GM12878 (cell line): ENCODE measurements around the gene RBM7. TPM values are rescaled to one million over a fixed set of nuclear protein-coding genes. Genes with fewer than 3 reads are reported as not detected.

Experiments used
- ATAC-seq: fragments of 200-7000 bp; cut with Tn5 transposase; 3 replicates; pipeline ENCODE4 v1.9.1; 2020; ENCODE audit warnings: mild to moderate bottlenecking, moderate library complexity
- BruUV-seq: library from RNA; stranded (reverse); fragments of 400-500 nt; replicated peaks from 2 replicates; lab custom pipeline; 2021; lab: Mats Ljungman, UMichigan
- CTCF ChIA-PET: fragments of 300-600 bp; sonication (Branson Sonifier 250); formaldehyde crosslinking; extraction: SDS; loops from one replicate; lab custom pipeline; 2021; ENCODE audit warnings: inconsistent platforms; lab: Yijun Ruan, JAX
- POLR2A ChIA-PET: fragments of 350-600 bp; formaldehyde crosslinking; extraction: SDS; loops from one replicate; lab custom pipeline; 2021; ENCODE audit warnings: inconsistent platforms; lab: Charles Lee
- RAD21 ChIA-PET: fragments of 300-600 bp; sonication (Branson Sonifier 250); formaldehyde crosslinking; loops from one replicate; lab custom pipeline; 2023; ENCODE audit warnings: antibody characterized with exemption; ENCODE audit not compliant: unreplicated experiment; lab: Charles Lee
- SMC1A ChIA-PET: fragments of 300-600 bp; sonication (Branson Sonifier 250); formaldehyde crosslinking; loops from one replicate; lab custom pipeline; 2023; ENCODE audit not compliant: unreplicated experiment, uncharacterized antibody; lab: Charles Lee
- DNase-seq: peaks from one replicate; pipeline ENCODE4 v3.0.0-alpha.2; 2011; ENCODE audit warnings: low read depth, low spot score
- FAIRE-seq: peaks from 3 replicates; lab custom pipeline; 2011; peaks lifted over from hg19 to GRCh38; lab: Jason Lieb, UNC
- H2AFZ ChIP-seq: 2 replicates; pipeline ENCODE4 v1.6.0; 2011; ENCODE audit warnings: low read depth, low read length, control low read depth; ENCODE audit not compliant: control insufficient read depth
- H3K27ac ChIP-seq: 2 replicates; pipeline ENCODE4 v1.5.1; 2011; ENCODE audit warnings: control low read depth; ENCODE audit not compliant: control insufficient read depth, insufficient read depth
- H3K27me3 ChIP-seq, 2 experiments: replicated peaks in 1 of 2; 2 replicates each; pipeline versions ENCODE4 v1.6.0 to v1.6.1; 2011; ENCODE audit warnings: low read length in 1 of 2; ENCODE audit not compliant: control insufficient read depth in 2 of 2, insufficient read depth in 2 of 2
- H3K36me3 ChIP-seq, 2 experiments: 2 replicates each; pipeline ENCODE4 v1.5.1; 2011; ENCODE audit warnings: low read length in 1 of 2; ENCODE audit not compliant: control insufficient read depth in 2 of 2, insufficient read depth in 2 of 2
- H3K4me1 ChIP-seq: 2 replicates; pipeline ENCODE4 v1.6.1; 2011; ENCODE audit warnings: mild to moderate bottlenecking, low read length, moderate library complexity, mixed read lengths; ENCODE audit not compliant: control insufficient read depth, insufficient read depth
- H3K4me2 ChIP-seq: 2 replicates; pipeline ENCODE4 v1.6.0; 2011; ENCODE audit warnings: control low read depth; ENCODE audit not compliant: control insufficient read depth, insufficient read depth
- H3K4me3 ChIP-seq: fragments of 200-600 bp; sonication (generic); 2 replicates; pipeline ENCODE4 v1.5.1; 2016
- H3K79me2 ChIP-seq: 2 replicates; pipeline ENCODE4 v1.6.0; 2011; ENCODE audit warnings: low read length; ENCODE audit not compliant: control insufficient read depth, insufficient read depth
- H3K9ac ChIP-seq: 2 replicates; pipeline ENCODE4 v1.8.0; 2011; ENCODE audit warnings: low read length, control low read depth, mixed read lengths; ENCODE audit not compliant: control insufficient read depth, insufficient read depth
- H3K9me3 ChIP-seq: replicated peaks from 3 replicates; pipeline ENCODE4 v1.5.1; 2011; ENCODE audit warnings: mild to moderate bottlenecking, low read length; ENCODE audit not compliant: control insufficient read depth, insufficient read depth
- H4K20me1 ChIP-seq: 2 replicates; pipeline ENCODE4 v1.6.0; 2011; ENCODE audit not compliant: control insufficient read depth, insufficient read depth
- CHD1 ChIP-seq: IDR thresholded peaks from 2 replicates; pipeline ENCODE4 v1.6.1; 2012; ENCODE audit warnings: low read depth, low read length, improper control_type of control experiment
- CREM ChIP-seq: IDR thresholded peaks from 2 replicates; pipeline ENCODE4 v1.6.1; 2014; ENCODE audit warnings: antibody characterized with exemption, low read depth
- ETV6 ChIP-seq, 2 experiments: fragments of 450-650 bp in 1 of 2; IDR thresholded peaks in 1 of 2; conservative IDR thresholded peaks in 1 of 2; 2 replicates each; pipeline ENCODE4 v1.6.1; 2014; ENCODE audit warnings: antibody characterized with exemption in 1 of 2, borderline replicate concordance in 1 of 2, low read depth in 1 of 2, mild to moderate bottlenecking in 1 of 2, moderate library complexity in 1 of 2
- FOXK2 ChIP-seq: fragments of 450-650 bp; IDR thresholded peaks from 2 replicates; pipeline ENCODE4 v1.6.1; 2017; ENCODE audit warnings: mild to moderate bottlenecking, moderate library complexity
- HDAC2 ChIP-seq: fragments of 200-600 bp; sonication (generic); IDR thresholded peaks from 2 replicates; pipeline ENCODE4 v1.6.1; 2017
- JUNB ChIP-seq: IDR thresholded peaks from 2 replicates; pipeline ENCODE4 v1.6.1; 2016; ENCODE audit warnings: antibody characterized with exemption, mild to moderate bottlenecking
- KLF5 ChIP-seq: fragments of 450-650 bp; IDR thresholded peaks from 2 replicates; pipeline ENCODE4 v1.6.1; 2014; ENCODE audit warnings: mild to moderate bottlenecking; ENCODE audit not compliant: partially characterized antibody
- POLR2AphosphoS5 ChIP-seq: IDR thresholded peaks from 2 replicates; pipeline ENCODE4 v1.6.1; 2011; ENCODE audit warnings: mild to moderate bottlenecking, low read length, inconsistent platforms
- RBBP5 ChIP-seq: fragments of 200-600 bp; sonication (generic); conservative IDR thresholded peaks from 2 replicates; pipeline ENCODE4 v1.6.1; 2016
- RCOR1 ChIP-seq: conservative IDR thresholded peaks from 2 replicates; pipeline ENCODE4 v1.6.1; 2012; ENCODE audit warnings: low read depth, low read length, improper control_type of control experiment
- STAT1 ChIP-seq: fragments of 450-650 bp; conservative IDR thresholded peaks from 2 replicates; pipeline ENCODE4 v1.6.1; 2014; ENCODE audit warnings: antibody characterized with exemption, mild to moderate bottlenecking
- WGBS: methylation state at CpG from one replicate; pipeline ENCODE4 v1.1.6; 2016; ENCODE audit warnings: low lambda C conversion rate; ENCODE audit not compliant: insufficient replicate concordance, insufficient coverage; ENCODE audit errors: missing lambda C conversion rate; 5-methylcytosine and 5-hydroxymethylcytosine counted together
- in situ Hi-C: fragments of 300-500 bp; cut with MboI; formaldehyde crosslinking; loops from 9 replicates; pipeline ENCODE4 v1.14.3; 2018; ENCODE audit warnings: mixed read lengths
- intact Hi-C: fragments of 100-400 bp; cut with micrococcal nuclease; formaldehyde crosslinking; loops from one replicate; pipeline ENCODE4 v1.14.2; 2022; ENCODE audit not compliant: unreplicated experiment
- polyA plus RNA-seq, 11 experiments: library from polyadenylated mRNA; depleted of rRNA in 4 of 11; unstranded in 6 of 11; stranded (reverse) in 5 of 11; fragments of >200 nt; fragmentation: Nextera tagmentation in 4 of 11; fragmentation: Illumina TruSeq in 1 of 11; extraction: Ambion mirVana in 4 of 11; extraction: Trizol in 1 of 11; gene quantifications; 1 replicate in 1 of 11; 2 replicates in 10 of 11; pipeline versions ENCODE4 v1.2.1 to v1.2.3, GENCODE V29; 2011 to 2016; ENCODE audit warnings: inconsistent platforms in 2 of 11, missing spikeins in 2 of 11, low read depth in 1 of 11
- total RNA-seq, 4 experiments: library from RNA; depleted of rRNA in 3 of 4; stranded (reverse); fragments of >200 nt in 3 of 4; fragmentation: Illumina TruSeq in 1 of 4; extraction: Trizol in 1 of 4; gene quantifications; 2 replicates each; pipeline versions ENCODE4 v1.2.1 to v1.2.3, GENCODE V29; 2013 to 2021
- TF ChIP-seq, protein P1 (sequence below): fragments of 450-650 bp; IDR thresholded peaks from 2 replicates; pipeline ENCODE4 v1.6.1; 2017; ENCODE audit warnings: antibody characterized with exemption, mild to moderate bottlenecking, moderate library complexity
- TF ChIP-seq, protein P2 (sequence below): fragments of 450-650 bp; IDR thresholded peaks from 2 replicates; pipeline ENCODE4 v1.6.1; 2017; ENCODE audit warnings: borderline replicate concordance
- TF ChIP-seq, protein P3 (sequence below): IDR thresholded peaks from 2 replicates; pipeline ENCODE4 v1.6.1; 2012; ENCODE audit warnings: low read depth, low read length, improper control_type of control experiment

RBM7 gene
- total and polyA plus RNA-seq, 10 of the 15 experiments (the other 5 are each of a cell fraction or from before 2014, with no cell fraction given): 17.0 to 46.2 (median 26.0) TPM

DNA sequence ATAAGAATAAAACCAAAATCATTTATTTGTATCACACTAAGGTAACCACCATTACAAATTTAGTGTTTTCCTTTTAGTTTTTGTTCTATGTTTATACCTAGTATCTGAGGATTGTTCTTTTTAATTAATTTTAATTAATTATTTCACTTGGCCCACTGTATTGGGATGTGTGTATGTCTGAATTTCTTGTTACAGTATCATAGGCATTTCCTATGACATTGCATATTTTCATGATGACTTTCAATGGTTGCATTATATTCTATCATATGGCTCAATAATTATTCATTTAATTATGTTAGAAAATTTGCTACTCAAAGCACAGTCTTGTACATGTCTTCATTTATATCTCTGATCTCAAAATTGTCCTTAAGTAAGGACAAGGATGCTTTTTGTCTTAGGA is 41.1 kb upstream of the RBM7 start:
- Histone ChIP-seq H3K9ac (no peak overlapping the region), H4K20me1 (no peaks in the 10 kb centered on the region), H3K4me2 (no peak overlapping the region), H3K79me2 (no peaks in the 10 kb centered on the region), H3K27me3 (no peaks in the 10 kb centered on the region; a peak in 1 of 4 replicates), H3K36me3 (no peaks in the 10 kb centered on the region), H2AFZ (no peak overlapping the region), H3K27ac (no peak overlapping the region), H3K4me1 (no peaks in the 10 kb centered on the region), H3K4me3 (no peak overlapping the region), H3K9me3 (no peaks in the 10 kb centered on the region)
- intact Hi-C loops: no loop called here
- ChIA-PET SMC1A (no interaction called here), CTCF (no interaction called here), RAD21 (no interaction called here), POLR2A (no interaction called here)
- in situ Hi-C loops: no loop called here
- no TSS peak for BruUV-seq
- no peak for TF ChIP-seq FOXK2
- TF ChIP-seq, protein P1, sequence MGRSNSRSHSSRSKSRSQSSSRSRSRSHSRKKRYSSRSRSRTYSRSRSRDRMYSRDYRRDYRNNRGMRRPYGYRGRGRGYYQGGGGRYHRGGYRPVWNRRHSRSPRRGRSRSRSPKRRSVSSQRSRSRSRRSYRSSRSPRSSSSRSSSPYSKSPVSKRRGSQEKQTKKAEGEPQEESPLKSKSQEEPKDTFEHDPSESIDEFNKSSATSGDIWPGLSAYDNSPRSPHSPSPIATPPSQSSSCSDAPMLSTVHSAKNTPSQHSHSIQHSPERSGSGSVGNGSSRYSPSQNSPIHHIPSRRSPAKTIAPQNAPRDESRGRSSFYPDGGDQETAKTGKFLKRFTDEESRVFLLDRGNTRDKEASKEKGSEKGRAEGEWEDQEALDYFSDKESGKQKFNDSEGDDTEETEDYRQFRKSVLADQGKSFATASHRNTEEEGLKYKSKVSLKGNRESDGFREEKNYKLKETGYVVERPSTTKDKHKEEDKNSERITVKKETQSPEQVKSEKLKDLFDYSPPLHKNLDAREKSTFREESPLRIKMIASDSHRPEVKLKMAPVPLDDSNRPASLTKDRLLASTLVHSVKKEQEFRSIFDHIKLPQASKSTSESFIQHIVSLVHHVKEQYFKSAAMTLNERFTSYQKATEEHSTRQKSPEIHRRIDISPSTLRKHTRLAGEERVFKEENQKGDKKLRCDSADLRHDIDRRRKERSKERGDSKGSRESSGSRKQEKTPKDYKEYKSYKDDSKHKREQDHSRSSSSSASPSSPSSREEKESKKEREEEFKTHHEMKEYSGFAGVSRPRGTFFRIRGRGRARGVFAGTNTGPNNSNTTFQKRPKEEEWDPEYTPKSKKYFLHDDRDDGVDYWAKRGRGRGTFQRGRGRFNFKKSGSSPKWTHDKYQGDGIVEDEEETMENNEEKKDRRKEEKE: no peak
- TF ChIP-seq HDAC2: no peak
- TF ChIP-seq RCOR1: no peak
- DNase-seq (no peak), FAIRE-seq (no peak), ATAC-seq (no peak)

DNA sequence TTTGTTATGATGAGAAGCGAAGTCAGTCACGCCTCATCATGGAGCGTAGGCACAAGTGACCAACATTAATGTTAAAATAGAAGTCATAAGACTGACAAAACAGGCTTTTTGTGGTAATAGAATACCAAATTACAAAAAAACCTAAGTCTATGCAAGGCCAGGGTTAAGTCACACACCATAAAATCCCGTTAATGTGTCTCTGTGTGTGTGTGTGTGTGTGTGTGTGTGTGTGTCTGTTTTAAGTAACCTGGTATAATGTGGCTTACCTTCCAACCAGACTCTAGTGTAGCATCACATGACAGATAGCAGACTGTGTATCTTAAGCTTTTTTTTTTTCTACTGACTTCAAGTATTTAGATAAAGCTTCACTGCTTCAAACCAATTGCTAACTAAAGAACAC is 38.1 kb upstream of the RBM7 start:
- no peak overlapping the region for H2AFZ ChIP-seq
- no peak overlapping the region for H3K27ac ChIP-seq
- H3K9ac ChIP-seq: no peak overlapping the region
- intact Hi-C loops (no loop called here), in situ Hi-C loops (no loop called here)
- ChIA-PET CTCF (no interaction called here), RAD21 (no interaction called here), POLR2A (interaction anchor here (0.6 kb wide), 1 partner anchor 16 kb away, joined by 3 read pairs; no protein-coding TSS in a partner anchor), SMC1A (interaction anchor here (1.0 kb wide), 2 partner anchors 8 to 11 kb away, joined by 4 to 5 read pairs; no protein-coding TSS in a partner anchor)
- no peak for DNase-seq
- no peaks in the 10 kb centered on the region for H3K4me1 ChIP-seq
- H3K4me3 ChIP-seq: no peak overlapping the region
- no peaks in the 10 kb centered on the region for H3K9me3 ChIP-seq
- BruUV-seq: no TSS peak
- ATAC-seq: no peak
- H3K79me2 ChIP-seq: no peaks in the 10 kb centered on the region
- WGBS: 50% methylated on average over 4 of the region's 4 CpGs
- H3K4me2 ChIP-seq: no peak overlapping the region
- peaks cover 2% of the 10 kb centered on the region in 2 experiments; a peak in 2 of 4 replicates for H3K27me3 ChIP-seq
- no peaks in the 10 kb centered on the region for H3K36me3 ChIP-seq
- no peak for FAIRE-seq
- H4K20me1 ChIP-seq: no peaks in the 10 kb centered on the region; the same call in 1 of the 2 replicates
- no peak for TF ChIP-seq KLF5
- no peak for TF ChIP-seq STAT1
- no peak for TF ChIP-seq RBBP5
- TF ChIP-seq CHD1: no peak
- TF ChIP-seq ETV6 (conservative IDR thresholded peaks at IDR 0.05 in 1 of 2, IDR thresholded peaks at IDR 0.05 in 1 of 2; ENCODE audit: borderline replicate concordance in 1 of 2, low read depth in 1 of 2): no peak
- TF ChIP-seq JUNB: no peak
- TF ChIP-seq, protein P2, sequence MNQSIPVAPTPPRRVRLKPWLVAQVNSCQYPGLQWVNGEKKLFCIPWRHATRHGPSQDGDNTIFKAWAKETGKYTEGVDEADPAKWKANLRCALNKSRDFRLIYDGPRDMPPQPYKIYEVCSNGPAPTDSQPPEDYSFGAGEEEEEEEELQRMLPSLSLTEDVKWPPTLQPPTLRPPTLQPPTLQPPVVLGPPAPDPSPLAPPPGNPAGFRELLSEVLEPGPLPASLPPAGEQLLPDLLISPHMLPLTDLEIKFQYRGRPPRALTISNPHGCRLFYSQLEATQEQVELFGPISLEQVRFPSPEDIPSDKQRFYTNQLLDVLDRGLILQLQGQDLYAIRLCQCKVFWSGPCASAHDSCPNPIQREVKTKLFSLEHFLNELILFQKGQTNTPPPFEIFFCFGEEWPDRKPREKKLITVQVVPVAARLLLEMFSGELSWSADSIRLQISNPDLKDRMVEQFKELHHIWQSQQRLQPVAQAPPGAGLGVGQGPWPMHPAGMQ: no peak
- TF ChIP-seq, protein P3, sequence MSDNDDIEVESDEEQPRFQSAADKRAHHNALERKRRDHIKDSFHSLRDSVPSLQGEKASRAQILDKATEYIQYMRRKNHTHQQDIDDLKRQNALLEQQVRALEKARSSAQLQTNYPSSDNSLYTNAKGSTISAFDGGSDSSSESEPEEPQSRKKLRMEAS: no peak
- no peak for TF ChIP-seq POLR2AphosphoS5
- TF ChIP-seq CREM: no peak
